ENCODE data around the gene BACE1. TPM values are rescaled to one million over a fixed set of nuclear protein-coding genes. Genes with fewer than 3 reads are reported as not detected.

The BACE1 gene
- polyA plus RNA-seq (ENCODE audit: low read depth in 6 of 6), result 1 to 10 TPM in 1 of 6 donors, under 1 TPM in 2, not detected in 3; 0.05 to 1.0 (median 0.07) TPM

DNA sequence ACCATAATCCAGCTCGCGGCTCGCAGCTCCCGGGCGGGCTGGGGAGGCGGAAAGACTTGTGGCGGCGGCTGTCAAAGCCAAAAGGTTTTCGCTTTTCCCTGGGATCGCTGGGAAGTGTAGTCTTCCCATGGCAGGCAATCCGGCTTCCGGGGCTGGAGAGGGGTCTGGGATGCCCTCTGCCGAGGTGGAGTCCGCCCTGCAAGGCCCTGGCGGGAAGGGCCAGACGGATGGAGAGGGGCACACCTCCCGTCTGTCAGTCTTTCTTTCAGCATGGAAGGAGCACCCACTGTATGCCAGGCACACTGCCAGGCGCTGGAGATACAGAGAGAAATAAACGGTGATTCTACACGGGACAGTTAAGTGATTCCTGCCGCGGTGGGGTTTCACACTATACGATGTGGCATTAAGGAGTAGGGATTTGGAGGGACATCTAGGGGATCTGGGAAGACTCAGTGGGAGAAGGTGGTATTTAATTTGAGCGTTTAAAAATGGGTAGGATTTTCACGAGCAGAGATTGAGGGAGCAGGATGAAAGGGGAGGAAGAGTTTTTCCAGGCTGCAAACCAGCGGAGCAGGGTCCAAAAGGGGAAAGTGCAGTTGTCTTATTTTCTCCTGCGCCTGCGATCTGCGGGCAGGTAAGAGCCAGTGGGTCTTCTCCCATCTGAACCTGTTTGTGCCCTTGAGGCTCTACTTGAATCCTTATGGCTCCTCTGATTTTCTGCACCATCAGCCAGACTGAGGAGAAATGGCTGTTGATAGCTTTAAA is at the start of gene BACE1:
BACE1 (minus strand) TSS at position 60 of the 765 bp plus-strand sequence. CDS start 461 bp downstream, outside the sequence.
- Mint-ChIP-seq H3K27me3 (peaks cover 30 to 49% (median 48%) of the 10 kb centered on the region in 3 donors), H3K4me3 (peak within 1 kb of the TSS; percentile 63 to 89 (median 84)), H3K36me3 (no peaks in the 10 kb centered on the region), H3K9me3 (no peaks in the 10 kb centered on the region), H3K27ac (peak within 1 kb of the TSS in 2 of 6 donors; percentile 77 to 96), H3K4me1 (peaks cover 10 to 14% (median 13%) of the 10 kb centered on the region in 3 donors)
- DNase-seq, result no peak
- peak; percentile 27 to 30 for ATAC-seq (ENCODE audit: low read depth in 2 of 2)

DNA sequence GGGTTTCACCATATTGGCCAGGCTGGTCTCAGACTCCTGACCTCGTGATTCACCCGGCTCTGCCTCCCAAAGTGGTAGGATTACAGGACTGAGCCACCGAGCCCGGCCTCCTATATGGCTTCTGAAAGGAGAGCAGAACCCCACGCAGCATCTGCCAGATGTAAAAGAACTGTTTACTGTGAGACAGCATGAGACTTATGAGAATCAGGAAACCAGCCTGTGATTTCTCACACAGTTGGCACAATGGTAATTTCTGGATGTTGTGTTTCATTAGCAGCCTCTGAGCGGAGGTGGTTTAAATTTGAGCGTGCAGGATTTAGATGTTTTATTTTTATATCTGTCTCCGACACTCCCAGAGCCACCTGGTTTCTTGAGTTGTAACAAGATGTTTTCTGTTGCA is 45.4 kb upstream of the BACE1 start:
- ATAC-seq (ENCODE audit: low read depth in 2 of 2) (no peak), DNase-seq (no peak)
- no peaks in the 10 kb centered on the region for H3K27me3 Mint-ChIP-seq
- H3K4me3 Mint-ChIP-seq, result no peak overlapping the region
- no peaks in the 10 kb centered on the region for H3K9me3 Mint-ChIP-seq
- no peak overlapping the region for H3K27ac Mint-ChIP-seq
- H3K4me1 Mint-ChIP-seq, result peaks cover 0 to 3% (median 0%) of the 10 kb centered on the region in 3 donors
- peaks cover 45 to 58% of the 10 kb centered on the region in 2 donors for H3K36me3 Mint-ChIP-seq

DNA sequence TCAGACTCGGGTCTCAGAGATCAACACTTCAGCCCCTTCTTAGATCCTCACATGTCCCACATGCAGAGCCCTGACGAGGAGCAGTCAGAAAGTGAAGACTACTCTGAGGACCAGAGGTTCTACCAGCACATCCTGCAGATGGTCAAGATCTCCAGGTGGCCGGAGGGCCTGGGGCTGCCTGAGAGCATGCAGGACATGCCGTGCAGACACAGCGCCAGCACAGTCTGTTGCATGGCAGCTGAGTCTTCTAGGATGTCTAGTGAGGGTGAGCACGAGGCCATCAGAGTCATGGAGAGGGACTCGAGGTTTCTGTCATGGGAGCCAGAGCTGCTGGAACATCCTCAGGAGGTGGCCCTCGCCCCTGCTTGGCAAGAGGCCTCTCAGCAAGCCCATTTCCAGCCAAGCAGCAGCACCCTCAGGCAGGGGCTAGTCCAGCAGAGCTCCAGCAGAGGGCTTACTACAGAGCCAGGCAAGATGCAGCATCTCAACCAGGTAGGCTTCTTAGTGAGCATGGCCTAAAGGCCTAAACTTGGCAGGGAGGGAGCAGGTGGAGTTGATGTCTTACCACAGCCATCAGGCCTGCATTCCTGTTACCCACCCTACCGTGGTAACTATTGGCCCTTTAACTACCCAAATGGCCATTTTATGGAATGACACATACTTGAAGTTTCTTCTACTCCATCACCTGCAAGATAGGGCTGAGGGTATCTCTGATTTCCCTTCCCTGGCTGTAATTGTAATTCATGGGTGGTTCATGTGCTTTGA is 40.3 kb upstream of the BACE1 start:
- Mint-ChIP-seq H3K9me3 (no peaks in the 10 kb centered on the region), H3K36me3 (peaks cover 34 to 36% of the 10 kb centered on the region in 2 donors), H3K4me3 (no peak overlapping the region), H3K4me1 (peaks cover 0 to 7% (median 6%) of the 10 kb centered on the region in 3 donors), H3K27me3 (no peaks in the 10 kb centered on the region), H3K27ac (no peak overlapping the region)
- DNase-seq (no peak), ATAC-seq (ENCODE audit: low read depth in 2 of 2) (no peak)

DNA sequence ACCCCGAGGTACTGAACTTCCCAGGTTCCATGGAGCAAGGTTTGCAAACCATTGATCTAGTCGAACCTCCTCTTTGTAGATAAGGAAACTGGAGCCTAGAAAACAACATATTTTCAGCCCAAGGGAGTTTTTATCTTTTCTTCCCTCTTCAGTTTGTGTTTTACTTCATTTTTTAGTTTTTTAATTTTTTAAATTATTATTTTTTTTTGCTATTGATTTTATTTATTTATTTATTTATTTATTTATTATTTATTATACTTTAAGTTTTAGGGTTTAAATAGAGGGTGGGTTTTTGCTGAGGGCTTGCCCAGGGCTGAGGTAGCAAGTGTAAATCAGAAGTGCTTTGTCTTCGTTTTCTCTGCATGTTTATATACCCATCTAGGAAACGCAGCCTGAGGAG is 38.5 kb upstream of the BACE1 start:
- H3K4me1 Mint-ChIP-seq, result peaks cover 3 to 14% (median 6%) of the 10 kb centered on the region in 3 donors
- H3K9me3 Mint-ChIP-seq, result no peaks in the 10 kb centered on the region
- H3K27ac Mint-ChIP-seq, result no peak overlapping the region
- ATAC-seq (ENCODE audit: low read depth in 2 of 2) (no peak), DNase-seq (no peak)
- no peak overlapping the region for H3K4me3 Mint-ChIP-seq
- peaks cover 25 to 29% of the 10 kb centered on the region in 2 donors for H3K36me3 Mint-ChIP-seq
- H3K27me3 Mint-ChIP-seq, result no peaks in the 10 kb centered on the region

DNA sequence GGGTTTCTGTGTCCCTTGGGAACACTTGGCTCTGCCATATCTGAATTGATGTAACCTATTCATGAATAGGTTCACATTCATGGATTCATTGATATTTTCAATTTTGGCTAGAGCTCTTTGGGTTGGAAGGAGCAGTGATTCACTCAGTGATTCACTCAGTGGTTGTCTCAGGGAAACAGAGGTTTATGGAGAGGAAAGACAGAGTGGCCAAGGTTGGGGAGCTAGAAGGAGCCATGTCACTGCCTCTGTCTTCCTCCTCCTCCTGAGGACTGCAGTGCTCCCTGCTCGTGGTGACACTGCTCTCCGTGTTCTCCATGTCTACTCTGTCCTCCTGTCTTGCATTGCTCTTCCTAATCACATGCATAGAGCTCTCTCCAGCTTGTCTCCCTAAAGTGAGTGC is 29.0 kb upstream of the BACE1 start:
- peaks cover 0 to 3% (median 0%) of the 10 kb centered on the region in 3 donors for H3K4me1 Mint-ChIP-seq
- H3K27me3 Mint-ChIP-seq, result no peaks in the 10 kb centered on the region
- DNase-seq (no peak), ATAC-seq (ENCODE audit: low read depth in 2 of 2) (no peak)
- H3K9me3 Mint-ChIP-seq, result no peaks in the 10 kb centered on the region
- no peak overlapping the region for H3K27ac Mint-ChIP-seq
- H3K4me3 Mint-ChIP-seq, result no peak overlapping the region
- peaks cover 18 to 37% of the 10 kb centered on the region in 2 donors for H3K36me3 Mint-ChIP-seq

DNA sequence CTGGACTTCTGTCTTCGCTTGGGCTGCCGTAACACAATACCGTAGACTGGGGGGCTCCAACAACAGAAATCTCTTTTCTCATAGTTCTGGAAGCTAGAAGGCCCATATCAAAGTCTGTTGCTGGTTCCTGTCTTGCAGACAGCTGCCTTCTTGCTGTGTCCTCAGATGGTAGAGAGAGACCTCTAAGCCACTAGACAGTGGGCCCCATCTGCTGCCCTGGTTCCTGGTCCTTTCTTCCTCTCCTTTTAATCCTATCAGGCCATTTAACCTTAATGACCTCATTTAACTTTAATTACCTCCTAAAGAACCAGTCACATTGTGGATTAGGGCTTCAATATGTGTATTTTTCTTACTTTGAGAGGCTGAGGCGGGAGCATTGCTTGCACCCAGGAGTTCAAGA is 21.0 kb upstream of the BACE1 start:
- peaks cover 19 to 20% of the 10 kb centered on the region in 2 donors for H3K36me3 Mint-ChIP-seq
- H3K4me1 Mint-ChIP-seq, result peaks cover 0 to 10% (median 8%) of the 10 kb centered on the region in 3 donors
- no peak for DNase-seq
- H3K27ac Mint-ChIP-seq, result peak overlapping the region in 1 of 6 donors; percentile 66
- H3K9me3 Mint-ChIP-seq, result no peaks in the 10 kb centered on the region
- no peak overlapping the region for H3K4me3 Mint-ChIP-seq
- H3K27me3 Mint-ChIP-seq, result no peaks in the 10 kb centered on the region
- no peak for ATAC-seq (ENCODE audit: low read depth in 2 of 2)

DNA sequence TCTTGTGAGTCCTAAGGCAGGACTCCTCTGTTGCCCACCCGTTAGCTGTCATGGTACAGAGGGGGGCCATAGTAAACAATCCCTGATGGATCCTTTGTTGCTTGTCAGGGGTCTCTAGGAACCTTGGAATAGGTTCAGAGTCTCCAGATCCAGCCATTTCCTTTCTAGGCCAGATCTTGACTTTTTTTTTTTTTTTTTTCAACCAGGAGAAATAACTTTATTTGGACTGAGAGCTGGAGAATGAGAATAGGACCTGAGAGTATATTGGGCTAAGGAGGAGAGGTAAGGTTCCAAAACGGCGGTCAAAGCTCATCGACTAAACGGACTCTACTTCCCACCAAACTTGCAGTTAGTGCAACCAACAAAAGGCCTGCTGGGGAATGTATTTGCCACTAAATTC is 19.3 kb upstream of the BACE1 start:
- H3K36me3 Mint-ChIP-seq, result peaks cover 11 to 19% of the 10 kb centered on the region in 2 donors
- no peaks in the 10 kb centered on the region for H3K9me3 Mint-ChIP-seq
- H3K27me3 Mint-ChIP-seq, result no peaks in the 10 kb centered on the region
- ATAC-seq (ENCODE audit: low read depth in 2 of 2) (no peak), DNase-seq (no peak)
- peak overlapping the region in 3 of 6 donors; percentile 29 to 37 (median 33) for H3K27ac Mint-ChIP-seq
- no peak overlapping the region for H3K4me3 Mint-ChIP-seq
- peaks cover 5 to 12% (median 8%) of the 10 kb centered on the region in 3 donors for H3K4me1 Mint-ChIP-seq

DNA sequence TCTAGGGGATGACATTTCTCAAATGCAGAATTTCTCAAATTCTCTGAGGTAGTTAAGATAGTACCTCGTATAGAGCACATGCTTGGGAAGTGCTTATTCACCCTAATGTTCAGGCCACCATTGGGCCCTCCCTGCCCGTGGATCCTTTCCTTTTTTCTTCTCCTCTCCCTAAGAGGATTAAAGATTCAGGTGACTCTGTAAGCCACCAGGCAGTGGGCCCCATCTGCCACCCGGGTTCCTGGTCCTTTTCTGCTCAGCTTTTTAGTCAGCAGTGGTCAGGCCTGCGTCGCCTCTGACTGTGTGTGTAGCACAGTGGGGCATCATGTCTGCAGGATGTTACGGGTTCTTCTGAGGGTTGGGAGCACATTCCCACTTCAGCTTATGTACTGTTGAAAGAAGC is 18.8 kb upstream of the BACE1 start:
- Mint-ChIP-seq H3K4me3 (no peak overlapping the region), H3K27ac (no peak overlapping the region), H3K27me3 (no peaks in the 10 kb centered on the region), H3K9me3 (no peaks in the 10 kb centered on the region), H3K4me1 (peaks cover 10 to 12% (median 11%) of the 10 kb centered on the region in 3 donors), H3K36me3 (peaks cover 8 to 19% of the 10 kb centered on the region in 2 donors)
- no peak for ATAC-seq (ENCODE audit: low read depth in 2 of 2)
- DNase-seq, result no peak

DNA sequence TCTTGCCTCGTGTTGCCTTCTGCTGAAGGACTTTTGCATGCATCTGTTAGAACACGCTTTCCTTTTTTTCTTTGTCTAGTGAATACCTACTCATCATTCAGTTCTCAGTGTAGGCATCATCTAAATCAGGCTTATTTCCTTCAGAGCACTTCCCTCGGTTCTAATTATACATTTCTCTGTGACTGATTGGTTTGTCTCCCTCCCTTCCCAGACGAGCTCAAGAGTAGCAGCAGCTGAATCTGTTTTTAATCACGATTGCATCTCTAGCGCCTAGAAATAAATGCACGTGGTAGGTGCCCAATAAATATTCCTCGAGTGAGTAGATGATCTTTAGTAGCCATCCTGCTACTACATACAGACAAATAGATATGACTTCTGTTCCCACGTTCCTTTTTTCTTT is 17.9 kb upstream of the BACE1 start:
- ATAC-seq (ENCODE audit: low read depth in 2 of 2) (no peak), DNase-seq (no peak)
- peak overlapping the region in 3 of 6 donors; percentile 37 to 67 (median 53) for H3K27ac Mint-ChIP-seq

DNA sequence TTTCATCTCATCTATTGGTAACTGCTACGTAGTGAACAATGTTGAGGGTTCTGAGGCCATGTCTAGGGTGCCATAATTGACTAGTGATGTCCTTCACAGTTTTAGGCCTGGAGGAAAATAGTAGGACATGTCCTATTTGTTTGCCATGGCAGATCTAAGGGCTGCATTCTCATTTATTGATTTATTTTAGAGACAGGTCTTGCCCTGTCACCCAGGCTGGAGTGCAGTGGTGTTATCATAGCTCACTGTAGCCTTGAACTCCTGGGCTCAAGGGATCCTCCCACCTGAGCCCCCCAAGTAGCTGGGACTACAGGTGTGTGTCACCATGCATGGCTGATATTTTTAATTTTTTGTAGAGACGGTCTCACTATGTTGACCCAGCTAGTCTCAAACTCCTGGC is 16.8 kb upstream of the BACE1 start:
- DNase-seq (no peak), ATAC-seq (ENCODE audit: low read depth in 2 of 2) (no peak)
- no peaks in the 10 kb centered on the region for H3K9me3 Mint-ChIP-seq
- H3K4me3 Mint-ChIP-seq, result no peak overlapping the region
- no peaks in the 10 kb centered on the region for H3K27me3 Mint-ChIP-seq
- peaks cover 12% of the 10 kb centered on the region in 3 donors for H3K4me1 Mint-ChIP-seq
- H3K27ac Mint-ChIP-seq, result no peak overlapping the region
- peaks cover 4 to 12% of the 10 kb centered on the region in 2 donors for H3K36me3 Mint-ChIP-seq

More for the DNA sequence above, 17.9 kb upstream of the BACE1 start:
- H3K4me1 Mint-ChIP-seq, result peaks cover 12% of the 10 kb centered on the region in 3 donors
- H3K9me3 Mint-ChIP-seq, result no peaks in the 10 kb centered on the region
- H3K36me3 Mint-ChIP-seq, result peaks cover 5 to 19% of the 10 kb centered on the region in 2 donors
- no peak overlapping the region for H3K4me3 Mint-ChIP-seq
- no peaks in the 10 kb centered on the region for H3K27me3 Mint-ChIP-seq

DNA sequence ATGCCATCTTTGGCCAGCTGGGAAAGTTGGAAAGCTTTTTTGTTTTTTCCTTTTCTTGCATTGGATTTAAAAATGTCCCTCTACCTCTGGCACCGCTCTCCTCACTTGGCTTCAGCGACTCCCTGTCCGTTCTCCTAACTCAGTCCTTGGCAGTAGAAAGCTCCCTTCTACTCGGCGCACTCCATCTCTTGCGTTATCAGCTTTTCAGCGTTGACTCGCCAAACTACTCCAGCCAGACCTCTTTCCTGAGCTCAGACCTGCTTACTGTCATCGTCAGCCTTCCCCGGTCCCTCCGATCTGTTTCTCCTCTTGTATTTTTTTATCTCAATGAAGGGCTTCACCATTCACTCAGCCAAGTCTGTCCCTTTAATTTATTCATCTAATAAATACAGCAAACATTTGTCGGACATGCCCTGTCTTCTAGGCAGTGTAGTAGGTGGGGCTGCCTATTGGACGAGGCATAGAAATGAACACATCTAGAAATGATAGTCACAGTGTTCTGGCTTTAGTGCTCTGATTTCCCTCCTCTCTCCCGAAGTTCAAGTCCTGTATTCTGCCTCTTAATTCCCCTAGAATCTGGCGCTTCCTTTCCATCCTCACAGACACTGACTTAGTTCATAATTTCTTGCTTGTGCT is 12.4 kb upstream of the BACE1 start:
- H3K4me1 Mint-ChIP-seq, result peaks cover 5 to 12% (median 5%) of the 10 kb centered on the region in 3 donors
- H3K4me3 Mint-ChIP-seq, result no peak overlapping the region
- no peaks in the 10 kb centered on the region for H3K27me3 Mint-ChIP-seq
- ATAC-seq (ENCODE audit: low read depth in 2 of 2), result peak in 1 of 2 donors; percentile 3
- H3K36me3 Mint-ChIP-seq, result no peaks in the 10 kb centered on the region
- no peaks in the 10 kb centered on the region for H3K9me3 Mint-ChIP-seq
- no peak for DNase-seq
- H3K27ac Mint-ChIP-seq, result no peak overlapping the region

DNA sequence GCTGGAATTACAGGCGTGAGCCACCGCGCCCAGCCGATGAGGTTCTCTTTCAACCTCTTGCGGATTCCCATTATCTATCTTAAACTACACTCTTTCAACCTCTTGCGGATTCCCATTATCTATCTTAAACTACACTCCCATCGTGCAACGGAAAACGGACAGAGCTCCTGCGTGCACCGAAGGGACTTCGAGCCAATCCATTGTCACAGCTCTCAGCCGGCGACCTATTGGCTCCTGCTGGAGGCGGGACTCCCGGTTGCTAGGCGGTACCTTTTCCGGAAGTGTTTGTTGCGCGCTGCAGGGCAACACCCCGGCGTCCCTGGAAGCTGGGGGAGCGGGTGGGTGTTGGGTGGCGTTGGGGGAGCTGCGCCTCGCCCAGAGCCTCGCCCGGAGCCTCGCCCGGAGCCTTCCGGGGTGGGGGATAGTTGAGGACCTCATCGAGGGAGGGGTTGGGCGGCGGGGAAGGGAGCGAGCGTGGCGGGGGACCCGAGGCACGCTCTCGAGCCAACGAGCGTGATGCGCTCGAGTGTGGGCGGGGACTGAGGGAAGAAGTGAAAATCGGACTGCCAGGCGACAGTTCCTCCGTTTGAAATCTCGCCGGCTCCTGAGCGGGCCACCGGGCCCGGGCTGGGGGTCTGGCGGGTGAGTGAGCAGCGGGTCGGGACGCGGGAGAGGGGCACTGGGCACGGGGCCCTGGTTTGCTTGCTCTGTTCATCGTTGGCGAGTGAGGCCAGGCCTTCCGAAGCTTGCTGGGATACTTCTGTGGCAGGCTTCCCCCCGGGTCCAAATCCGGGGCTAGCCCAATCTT is 11.7 kb upstream of the BACE1 start, which contains the start of gene CEP164:
CEP164 (plus strand) TSS at position 288 of the 808 bp plus-strand sequence. CDS start 10,733 bp downstream, outside the sequence.
- peak within 1 kb of the TSS in 5 of 8 donors; percentile 4 to 79 (median 63) for H3K4me3 Mint-ChIP-seq
- no peaks in the 10 kb centered on the region for H3K36me3 Mint-ChIP-seq
- peak; percentile 94 for DNase-seq
- H3K27me3 Mint-ChIP-seq, result peaks cover 0 to 6% (median 0%) of the 10 kb centered on the region in 3 donors
- peak; percentile 89 for ATAC-seq (ENCODE audit: low read depth in 2 of 2)
- no peaks in the 10 kb centered on the region for H3K9me3 Mint-ChIP-seq
- H3K27ac Mint-ChIP-seq, result peak within 1 kb of the TSS in 2 of 6 donors; percentile 20 to 33
- H3K4me1 Mint-ChIP-seq, result peaks cover 2 to 12% (median 5%) of the 10 kb centered on the region in 3 donors

All from naive B cell (primary cell).